ENCODE results near the gene TNFRSF19.

The TNFRSF19 gene

DNA sequence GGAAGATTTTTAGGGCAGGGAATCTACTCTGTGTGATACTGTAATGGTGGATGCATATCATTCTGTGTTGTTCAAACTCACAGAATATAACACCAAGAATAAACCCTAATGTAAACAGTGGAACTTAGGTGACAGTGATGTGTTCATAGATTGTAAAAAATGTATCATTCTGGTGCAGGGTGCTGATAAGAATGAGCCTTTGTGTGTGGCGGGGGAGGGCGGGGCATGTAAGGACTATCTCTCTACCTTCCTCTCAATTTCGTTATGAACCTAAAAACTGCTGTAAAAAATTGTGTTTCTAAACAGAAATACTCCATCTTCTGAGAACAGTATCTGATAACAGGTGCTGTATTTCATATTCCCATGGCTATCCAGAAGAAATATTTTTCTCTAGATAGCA lies 35.6 kb downstream of the TNFRSF19 start:
- DNase-seq (ENCODE audit: low read depth), result no peak

DNA sequence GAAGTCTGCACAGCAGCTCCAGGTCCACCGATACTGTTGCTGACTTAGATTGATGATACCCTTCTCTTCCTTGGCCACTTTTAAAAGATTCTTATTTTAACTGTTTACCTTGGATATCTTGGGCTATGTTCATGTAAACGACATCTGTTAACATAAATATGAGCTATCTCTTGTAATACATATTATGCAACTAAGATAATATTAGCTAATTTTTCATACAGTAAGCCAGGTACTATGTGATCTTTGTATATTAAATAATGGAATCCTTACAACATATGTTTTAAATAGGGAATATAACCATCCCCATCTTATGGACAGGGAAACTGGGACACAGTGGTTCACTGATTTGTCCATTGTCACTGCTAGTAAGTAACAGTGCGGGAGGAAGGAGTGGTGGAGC lies 37.9 kb downstream of the TNFRSF19 start:
- DNase-seq (ENCODE audit: low read depth), result no peak

DNA sequence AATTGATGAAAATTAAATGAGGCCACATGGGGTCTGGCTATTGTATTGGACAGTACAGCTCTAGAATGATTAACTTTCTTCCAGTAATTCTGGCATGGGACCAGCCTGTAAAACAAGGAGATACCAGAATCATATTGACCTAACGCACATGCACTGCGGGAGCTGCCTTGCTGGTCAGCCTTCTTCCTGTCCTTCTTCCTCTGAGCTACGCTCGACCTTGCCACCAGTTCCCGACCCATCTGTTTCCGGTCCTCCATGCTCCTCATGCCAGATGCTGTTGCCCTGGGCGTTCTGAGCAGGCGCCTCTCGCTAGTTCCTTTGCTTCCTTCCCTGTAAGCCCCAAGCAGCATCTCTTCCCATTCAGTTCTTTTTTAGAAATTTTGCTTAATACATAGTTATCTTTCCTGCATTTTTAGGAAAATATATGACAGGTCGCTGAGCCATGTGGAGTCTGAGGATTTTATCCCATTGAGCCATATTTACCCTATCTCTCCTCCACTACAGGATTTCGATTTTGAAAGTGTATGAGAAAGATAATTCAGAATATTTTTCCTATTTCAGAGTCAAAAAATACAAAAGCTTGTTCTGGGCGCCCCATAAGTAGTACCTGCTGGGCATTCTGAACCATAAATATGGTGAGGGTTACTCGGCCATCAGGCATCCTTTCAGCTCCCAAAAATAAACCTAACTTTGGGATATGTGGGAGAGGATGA lies 38.6 kb downstream of the TNFRSF19 start:
- no peak for DNase-seq (ENCODE audit: low read depth)

DNA sequence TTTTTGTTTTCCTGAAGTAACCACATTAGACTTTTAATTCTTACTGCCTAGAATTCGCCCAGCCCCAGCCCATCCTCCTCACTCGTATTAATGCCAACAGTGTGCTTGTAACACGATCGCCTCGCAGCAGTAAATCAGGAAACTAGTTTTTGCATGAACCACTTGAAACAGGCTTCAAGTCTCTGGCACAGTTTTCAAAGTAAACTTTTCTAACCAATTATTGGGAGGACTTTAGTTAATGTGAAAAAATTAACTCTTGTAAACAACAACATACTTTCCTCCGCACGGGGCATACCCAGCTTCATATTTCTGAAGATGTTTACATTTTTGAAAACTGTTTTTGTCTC lies 39.2 kb downstream of the TNFRSF19 start:
- DNase-seq (ENCODE audit: low read depth), result no peak

DNA sequence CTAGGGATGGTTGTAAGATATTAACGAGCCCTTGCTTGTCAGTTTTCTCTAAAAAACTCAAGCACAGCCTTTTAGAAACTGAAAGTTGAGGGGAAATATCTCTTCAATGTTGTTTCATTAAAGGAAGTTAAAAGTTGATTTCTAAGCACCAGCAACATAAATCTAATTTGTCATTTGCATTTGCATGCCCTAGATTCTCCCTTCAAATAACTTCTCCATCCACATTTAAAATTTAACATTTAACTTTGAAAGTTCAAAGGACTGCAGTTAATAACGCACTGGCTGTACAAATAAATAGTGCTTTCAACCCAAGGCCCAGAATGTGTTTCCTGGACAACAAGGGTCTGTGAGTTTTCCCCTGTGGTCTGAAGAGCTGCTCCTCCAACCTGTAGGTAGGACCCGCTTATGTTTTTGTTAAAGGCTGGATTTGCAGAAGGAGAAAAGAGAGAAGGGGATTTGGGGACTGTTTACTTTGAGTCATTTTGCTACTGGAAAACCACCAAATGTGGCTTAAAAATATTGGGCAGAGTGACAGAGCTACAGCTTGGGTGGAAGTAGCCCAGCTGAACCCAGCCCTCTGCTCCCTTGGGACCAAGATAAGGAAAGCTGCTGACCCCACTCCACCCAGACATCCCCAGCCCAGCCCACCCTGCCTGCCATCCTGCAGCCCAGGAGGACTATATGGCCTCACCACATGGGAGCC lies 39.8 kb downstream of the TNFRSF19 start:
- DNase-seq (ENCODE audit: low read depth), result no peak

DNA sequence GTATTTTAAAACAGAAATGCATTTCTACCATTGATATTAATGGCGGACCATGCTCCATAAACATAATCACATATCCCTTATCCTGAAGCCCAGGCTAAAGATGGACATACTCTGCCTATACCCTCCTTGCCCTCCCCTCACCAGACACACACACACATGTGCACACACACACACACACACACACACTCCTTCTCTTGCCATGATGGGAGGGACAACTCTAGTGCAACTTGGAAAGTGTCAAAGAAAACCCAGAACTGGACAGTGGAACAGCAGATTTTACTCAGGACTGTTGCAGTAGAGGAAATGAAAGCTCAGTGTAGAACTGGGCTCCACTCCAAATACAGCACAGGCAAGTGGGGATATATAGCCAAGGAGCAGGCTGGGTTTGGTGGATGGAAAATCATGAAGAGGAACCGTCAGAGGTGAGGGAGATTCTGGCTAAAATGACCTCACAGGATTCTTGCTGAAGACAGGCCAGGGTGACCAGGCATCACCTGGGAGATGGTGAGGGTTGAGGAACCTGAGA lies 40.8 kb downstream of the TNFRSF19 start:
- no peak for DNase-seq (ENCODE audit: low read depth)

DNA sequence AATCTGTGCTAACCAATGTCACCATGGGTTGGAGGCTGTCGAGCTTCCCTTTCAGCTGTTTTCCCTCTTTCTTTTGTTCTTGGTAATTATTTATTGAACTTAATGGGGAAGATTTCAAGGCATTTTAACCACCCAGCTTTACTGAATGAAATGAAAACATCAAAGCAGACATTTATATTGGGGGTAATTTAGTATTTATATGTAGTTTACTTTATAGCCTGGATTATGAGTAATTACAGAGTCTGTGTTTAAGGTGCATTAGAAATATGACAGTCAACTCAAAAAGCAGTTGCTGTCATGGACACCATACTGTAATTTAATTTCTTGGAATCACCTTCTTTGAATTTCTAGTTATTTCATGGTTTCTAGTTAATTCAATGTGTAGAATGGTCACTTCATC lies 42.0 kb downstream of the TNFRSF19 start:
- no peak for DNase-seq (ENCODE audit: low read depth)

DNA sequence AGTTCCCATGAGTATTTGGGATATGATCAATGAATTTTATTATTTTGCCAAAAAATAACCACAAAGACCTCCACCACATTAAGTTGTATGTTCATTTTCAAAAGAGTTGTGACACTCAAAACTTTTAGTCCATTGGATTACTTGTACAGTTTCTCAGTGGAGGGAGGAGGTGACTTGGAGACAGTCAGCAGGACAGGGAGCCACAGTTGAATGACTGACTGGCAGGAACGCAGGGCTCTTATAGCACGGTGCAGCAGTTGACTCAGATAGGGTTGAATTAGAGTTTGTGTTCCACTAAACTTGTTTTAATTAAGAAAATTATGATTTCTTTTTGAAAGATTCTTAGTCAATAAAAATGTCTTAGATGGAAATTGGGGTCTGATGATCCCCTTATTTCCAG lies 42.5 kb downstream of the TNFRSF19 start:
- no peak for DNase-seq (ENCODE audit: low read depth)

DNA sequence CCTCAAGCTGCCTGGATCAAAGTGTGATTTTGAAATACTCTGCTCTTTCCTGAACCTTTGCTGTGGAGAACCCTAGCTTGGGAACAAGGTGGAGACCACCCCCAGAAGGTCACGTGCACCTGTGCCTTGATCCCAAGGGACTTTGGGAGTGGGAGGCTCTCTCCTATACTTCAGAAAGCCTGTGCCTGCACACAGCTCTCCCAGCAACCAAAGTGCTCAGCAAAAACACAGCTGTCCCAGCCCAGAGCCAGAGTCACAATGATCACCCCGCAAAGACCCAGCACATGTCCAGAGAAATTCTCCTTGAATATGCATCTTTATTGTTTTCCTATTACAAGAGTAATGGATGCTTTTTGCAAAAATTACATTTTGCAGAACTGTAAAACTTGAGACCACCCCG lies 43.4 kb downstream of the TNFRSF19 start:
- no peak for DNase-seq (ENCODE audit: low read depth)

DNA sequence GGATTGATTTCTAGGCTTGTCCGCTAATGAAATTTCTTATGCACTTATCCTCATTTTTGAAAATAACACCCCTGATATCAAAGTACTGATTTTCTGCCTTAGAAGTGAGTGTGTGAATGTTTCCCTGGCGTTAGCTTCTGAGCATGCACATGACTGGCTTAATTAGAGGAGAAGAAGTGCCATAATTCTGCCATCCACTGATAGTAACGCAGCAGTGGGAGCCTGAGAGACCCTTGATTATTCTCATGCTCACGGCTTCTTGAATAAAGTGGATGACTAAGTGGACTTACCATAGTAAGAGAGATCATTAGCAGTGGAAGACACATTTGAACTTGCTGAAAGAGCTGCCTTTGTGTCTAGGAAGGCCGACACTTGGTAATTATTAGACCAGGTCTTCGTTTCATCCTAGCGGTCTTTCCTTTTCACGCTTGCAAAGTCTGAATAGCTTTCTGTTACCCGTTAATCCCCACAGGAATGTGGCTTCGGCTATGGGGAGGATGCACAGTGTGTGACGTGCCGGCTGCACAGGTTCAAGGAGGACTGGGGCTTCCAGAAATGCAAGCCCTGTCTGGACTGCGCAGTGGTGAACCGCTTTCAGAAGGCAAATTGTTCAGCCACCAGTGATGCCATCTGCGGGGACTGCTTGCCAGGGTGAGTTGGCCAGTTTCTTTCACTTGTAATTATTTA lies 45.3 kb downstream of the TNFRSF19 start:
- DNase-seq (ENCODE audit: low read depth), result no peak

DNA sequence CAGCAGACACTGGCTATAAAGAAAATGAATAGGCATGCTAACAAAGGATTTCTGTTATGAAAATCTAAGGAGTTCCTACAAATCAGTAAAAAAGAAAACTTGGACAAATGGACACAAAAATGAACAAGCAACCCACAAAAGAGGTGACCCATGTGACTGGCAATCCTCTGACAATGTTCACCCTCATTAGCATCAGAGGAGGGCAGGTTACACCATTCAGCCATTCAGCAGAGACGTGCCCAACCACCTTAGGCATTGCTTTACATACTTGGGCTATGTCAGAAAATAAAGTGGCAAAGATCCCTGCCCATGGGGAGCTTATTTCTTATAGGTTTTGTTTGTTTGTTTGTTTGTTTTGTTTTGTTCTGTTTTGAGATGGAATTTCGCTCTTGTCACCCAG lies 46.0 kb downstream of the TNFRSF19 start:
- DNase-seq (ENCODE audit: low read depth), result no peak

DNA sequence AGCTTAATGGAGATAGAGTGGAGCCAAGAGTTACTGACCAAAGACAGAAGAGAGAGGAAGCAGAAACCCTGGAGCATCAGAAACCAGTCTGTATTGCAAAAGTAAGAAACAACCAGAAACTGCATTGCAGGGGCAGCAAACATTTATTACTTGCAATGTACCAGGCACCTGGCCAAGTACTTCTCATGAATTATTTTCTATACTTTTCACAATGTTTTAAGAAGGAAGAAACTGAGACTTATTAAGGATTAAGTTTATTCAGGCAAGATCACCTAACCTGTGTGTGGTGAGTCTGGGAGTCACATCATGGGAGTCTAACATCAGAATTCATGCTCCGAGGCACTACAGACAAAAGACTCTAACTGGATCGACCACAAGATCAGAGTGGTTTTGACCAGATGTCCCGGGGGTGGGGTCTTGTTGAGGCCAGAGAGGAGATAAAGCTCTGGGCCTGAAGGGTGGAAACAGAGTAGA lies 47.4 kb downstream of the TNFRSF19 start:
- no peak for DNase-seq (ENCODE audit: low read depth)

DNA sequence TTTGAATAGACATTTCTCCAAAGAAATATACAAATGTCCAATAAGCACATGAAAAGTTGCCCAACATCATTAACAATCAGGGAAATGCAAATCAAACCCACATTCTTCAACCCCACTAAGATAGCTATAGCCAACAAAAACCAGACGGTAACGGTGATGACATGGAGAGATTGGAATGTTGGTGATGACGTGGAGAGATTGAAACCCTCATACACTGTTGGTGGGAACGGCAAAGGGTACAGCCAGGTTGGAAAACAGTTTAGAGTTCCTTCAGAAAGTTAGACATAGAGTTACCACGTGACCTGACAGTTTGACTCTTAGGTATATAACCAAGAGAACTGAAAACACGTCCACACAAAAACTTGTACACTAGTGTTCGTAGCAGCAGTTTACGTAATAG lies 48.1 kb downstream of the TNFRSF19 start:
- peak; percentile 84 for DNase-seq (ENCODE audit: low read depth)

DNA sequence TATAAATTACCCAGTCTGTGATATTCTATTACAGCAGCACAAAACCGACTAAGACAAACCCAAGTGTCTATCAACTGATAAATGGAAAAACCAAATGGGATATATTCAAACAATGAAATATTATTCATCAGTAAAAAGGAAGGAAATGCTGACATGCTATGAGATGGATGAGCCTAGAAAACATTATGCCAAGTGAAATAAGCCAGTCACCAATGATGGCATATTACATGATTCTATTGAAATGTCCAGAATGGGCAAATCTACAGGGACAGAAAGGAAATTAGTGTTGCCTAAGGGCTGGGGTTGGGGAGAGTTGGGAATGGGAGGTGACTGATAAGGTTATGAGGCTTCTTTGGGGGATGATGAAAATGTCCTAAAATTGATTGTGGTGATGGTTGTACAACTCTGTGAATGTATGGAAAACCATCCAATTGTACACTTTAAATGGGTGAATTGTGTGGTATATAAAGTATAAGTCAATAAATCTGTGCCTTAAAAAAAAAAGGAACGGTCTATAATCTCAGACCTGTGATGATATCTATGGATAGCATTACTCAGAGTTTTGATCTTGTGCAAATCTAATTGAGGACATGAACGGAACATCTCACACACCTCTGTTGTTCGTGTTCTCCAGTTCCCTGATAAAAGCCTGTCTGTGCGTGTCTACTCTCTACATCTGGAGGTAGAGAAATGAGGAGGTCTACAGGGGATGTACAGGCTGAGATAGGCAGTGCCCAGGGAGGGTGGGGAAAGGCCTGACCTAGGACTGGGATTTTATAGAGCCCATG lies 49.0 kb downstream of the TNFRSF19 start:
- no peak for DNase-seq (ENCODE audit: low read depth)

DNA sequence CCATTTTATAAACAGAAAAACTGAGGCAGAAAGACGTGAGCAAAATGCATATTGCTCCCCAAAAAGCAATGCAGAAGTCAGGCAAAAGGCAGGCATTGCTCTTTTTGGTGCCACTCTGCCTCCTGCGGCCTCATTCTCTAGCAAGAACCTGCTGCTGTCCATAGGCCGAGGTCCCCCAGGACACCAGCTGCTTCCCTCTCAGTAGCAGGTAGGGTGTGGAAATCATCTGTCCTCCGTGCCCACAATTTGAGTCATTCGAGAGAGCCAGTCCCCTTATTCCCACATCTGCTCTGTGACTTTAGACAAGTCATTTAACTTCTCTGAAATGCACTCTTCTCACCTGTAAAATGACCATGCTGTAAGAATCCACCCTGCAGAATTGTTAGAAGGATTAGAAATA lies 50.0 kb downstream of the TNFRSF19 start:
- DNase-seq (ENCODE audit: low read depth), result no peak

DNA sequence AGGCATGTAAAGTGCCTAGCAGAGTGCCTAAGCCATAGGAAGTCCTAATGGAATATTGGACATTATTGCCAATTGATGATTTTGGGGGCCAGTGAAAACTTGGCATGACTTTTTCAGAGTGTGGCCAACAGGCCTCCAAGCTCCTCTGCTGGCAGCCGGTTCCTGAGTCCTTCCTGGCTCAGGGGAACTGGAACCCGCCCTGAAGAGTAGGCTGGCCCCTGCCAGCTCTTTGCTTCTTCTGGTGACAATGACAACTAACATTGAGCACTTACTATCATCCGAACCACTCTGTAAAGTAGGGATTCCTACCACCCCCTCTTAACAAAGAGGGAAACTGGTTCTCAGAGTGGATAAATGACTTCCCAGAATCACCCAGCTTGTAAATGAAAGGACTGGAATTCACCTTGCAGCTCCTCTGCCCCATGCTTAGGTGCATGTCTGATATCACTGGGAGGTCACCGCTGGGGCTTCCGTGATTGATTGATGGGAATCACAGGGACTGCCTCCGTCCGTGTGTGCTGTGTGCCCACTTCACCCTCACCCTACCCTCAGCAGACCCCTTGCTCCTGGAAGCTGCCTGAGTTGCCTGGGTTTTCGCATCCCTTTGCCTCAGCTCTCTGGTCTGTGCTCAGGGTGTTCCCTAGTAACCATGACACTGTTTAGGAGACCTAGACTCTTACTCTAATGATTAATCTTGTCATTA lies 50.6 kb downstream of the TNFRSF19 start:
- DNase-seq (ENCODE audit: low read depth), result no peak

DNA sequence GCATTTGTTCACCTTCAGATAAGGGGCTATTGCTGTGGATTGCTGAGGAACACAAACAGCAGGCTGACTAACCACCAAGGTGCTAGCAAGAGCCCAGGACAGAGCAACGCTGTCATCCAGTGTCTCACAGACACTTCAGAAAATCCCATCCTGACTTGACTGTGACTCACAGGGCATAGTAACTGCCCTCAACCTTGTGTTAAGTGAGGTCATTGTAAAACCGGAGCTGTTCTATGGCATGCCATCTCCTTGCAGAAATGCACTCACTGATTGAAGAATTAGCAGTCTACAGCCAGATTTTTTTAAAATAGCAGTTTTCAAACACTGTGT lies 51.1 kb downstream of the TNFRSF19 start:
- DNase-seq (ENCODE audit: low read depth), result peak; percentile 77

DNA sequence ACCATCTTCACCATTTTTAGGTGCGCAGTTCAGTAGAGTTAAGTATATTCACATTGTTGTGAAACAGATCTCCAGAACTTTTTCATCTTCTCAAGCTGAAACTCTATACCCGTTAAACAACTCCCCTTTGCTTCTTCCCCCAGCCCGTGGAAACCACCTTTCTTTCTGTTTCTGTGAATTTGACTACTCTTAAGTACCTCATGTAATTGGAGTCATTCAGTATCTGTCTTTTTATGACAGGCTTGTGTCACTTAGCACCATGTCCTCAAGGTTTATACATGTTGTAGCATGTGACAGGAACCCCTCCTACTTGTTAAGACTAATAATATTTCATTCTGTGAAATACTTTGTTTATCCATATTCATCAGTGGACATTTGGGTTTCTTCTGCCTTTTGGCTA lies 52.8 kb downstream of the TNFRSF19 start:
- DNase-seq (ENCODE audit: low read depth), result no peak

DNA sequence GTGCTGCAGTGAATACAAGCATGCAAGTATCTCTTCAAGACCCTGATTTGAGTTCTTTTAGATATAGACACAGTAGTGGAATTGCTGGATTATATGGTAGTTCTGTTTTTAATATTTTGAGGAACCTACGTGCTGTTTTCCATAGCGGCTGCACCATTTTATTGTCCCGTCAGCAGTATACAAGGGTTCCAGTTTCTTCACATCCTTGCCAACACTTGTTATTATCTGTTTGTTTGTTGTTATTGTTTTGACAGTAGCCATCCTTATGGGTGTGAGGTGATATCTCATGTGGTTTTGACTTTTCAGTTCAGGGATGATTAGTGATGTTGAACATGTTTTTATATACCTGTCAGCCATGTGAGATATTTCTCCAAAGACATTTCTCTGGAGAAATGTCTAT lies 53.2 kb downstream of the TNFRSF19 start:
- DNase-seq (ENCODE audit: low read depth), result no peak

DNA sequence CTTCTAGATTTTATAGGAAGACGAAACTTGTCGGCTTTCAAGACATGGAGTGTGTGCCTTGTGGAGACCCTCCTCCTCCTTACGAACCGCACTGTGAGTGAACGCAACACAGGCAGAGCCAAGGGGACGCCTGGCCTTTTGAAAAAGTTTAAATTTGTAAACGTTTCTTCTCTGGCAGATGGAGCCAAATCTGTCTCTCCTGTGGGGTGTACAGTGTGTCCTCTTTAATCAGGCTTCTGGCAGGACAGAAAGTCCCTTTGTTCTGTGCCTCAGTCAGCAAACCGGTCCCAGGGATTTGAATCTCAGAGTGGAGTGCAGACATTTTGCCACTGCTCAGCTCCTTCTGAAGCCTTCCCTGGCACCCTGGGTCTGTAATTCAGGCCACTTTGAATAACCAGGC lies 56.5 kb downstream of the TNFRSF19 start:
- no peak for DNase-seq (ENCODE audit: low read depth)

DNA sequence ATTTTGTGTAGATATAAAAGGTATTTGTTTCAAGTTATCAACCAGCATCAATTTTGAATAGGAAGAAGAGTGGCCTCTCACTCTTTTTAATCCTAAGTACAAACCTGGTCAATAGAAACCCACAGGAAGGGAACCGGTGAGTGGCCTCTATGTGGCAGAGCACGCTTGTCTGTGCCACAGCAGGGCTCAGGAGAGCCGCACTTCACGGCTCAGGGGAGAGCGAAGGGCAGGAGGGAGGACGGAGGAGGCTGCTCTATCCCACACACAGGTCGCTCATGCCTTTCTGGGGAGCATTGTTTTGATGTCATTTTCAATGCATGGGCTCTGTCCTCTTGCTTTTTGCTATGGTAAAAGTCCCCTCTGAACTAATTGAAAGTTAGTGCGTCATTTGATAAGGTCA lies 57.2 kb downstream of the TNFRSF19 start:
- no peak for DNase-seq (ENCODE audit: low read depth)

DNA sequence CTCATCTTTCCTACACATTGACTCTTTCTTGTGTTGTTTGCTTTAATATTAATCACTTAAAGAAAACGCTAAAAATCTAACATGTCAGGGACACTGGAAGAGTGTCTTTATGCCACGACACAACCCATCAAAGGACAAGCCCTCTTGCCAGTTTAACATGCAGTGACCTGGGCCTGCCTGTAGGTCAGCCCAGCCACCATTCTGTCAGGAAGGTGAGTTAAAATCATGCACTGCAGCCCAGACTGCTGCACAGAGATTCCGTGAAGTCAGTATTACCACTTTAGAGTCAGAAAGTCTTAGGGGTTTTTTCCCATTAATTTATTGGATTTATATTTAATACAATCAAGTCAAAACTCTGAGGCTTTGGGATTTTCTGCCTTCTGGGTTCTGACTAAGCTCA lies 58.0 kb downstream of the TNFRSF19 start:
- no peak for DNase-seq (ENCODE audit: low read depth)

Measured in GM04503 (cell line).